Activated CD4-positive, alpha-beta T cell treated with anti-CD3 and anti-CD28 coated beads, Interleukin-2, Interleukin-6, amounts not matched to agents 100 ng/mL and 50 ng/mL, durations not matched to agents 16 hours and 8 hours (primary cell): ENCODE results near the gene MARK4.
A peak's percentile ranks its signal among the peaks of the same experiment; 100 is the strongest.
"Not testable (repeated sequence)": the region's sequence is repeated elsewhere in the genome, so short reads cannot be mapped to it uniquely, and the experiment has no call there.

Experiments
- DNase-seq: peaks from one replicate; pipeline ENCODE4 v3.0.0-alpha.2; 2020

The MARK4 gene

GRCh38 chr19:45307361-45307760 lies 56.3 kb downstream of the MARK4 start:
- no peak for DNase-seq

- not testable (repeated sequence) for DNase-seq
Observed at GRCh38 chr19:45309322-45309721, 58.3 kb downstream of the MARK4 start.

- DNase-seq: no peak
Observed at GRCh38 chr19:45311621-45312020, 60.5 kb downstream of the MARK4 start.

GRCh38 chr19:45312285-45312684 lies 61.2 kb downstream of the MARK4 start:
- not testable (repeated sequence) for DNase-seq

GRCh38 chr19:45314708-45315245 lies 63.7 kb downstream of the MARK4 start:
- no peak for DNase-seq

- DNase-seq: no peak
Observed at GRCh38 chr19:45315304-45315703, 64.2 kb downstream of the MARK4 start.

- DNase-seq: no peak
Observed at GRCh38 chr19:45320997-45321775, 70.1 kb downstream of the MARK4 start.

- DNase-seq: no peak
Observed at GRCh38 chr19:45321848-45322247, 70.8 kb downstream of the MARK4 start.

GRCh38 chr19:45322311-45322710 lies 71.2 kb downstream of the MARK4 start:
- no peak for DNase-seq

GRCh38 chr19:45322744-45323281 lies 71.7 kb downstream of the MARK4 start, which contains the start of gene CKM:
Gene CKM, minus strand, starts transcription at chr19:45322875. Its CDS starts 3,162 bp downstream, at chr19:45319713.
- DNase-seq: no peak

GRCh38 chr19:45323671-45324081 lies 72.6 kb downstream of the MARK4 start:
- DNase-seq: no peak

- no peak for DNase-seq
Observed at GRCh38 chr19:45324349-45324907, 73.4 kb downstream of the MARK4 start.

- no peak for DNase-seq
Observed at GRCh38 chr19:45327404-45328143, 76.5 kb downstream of the MARK4 start.

GRCh38 chr19:45331411-45331810 lies 80.3 kb downstream of the MARK4 start:
- no peak for DNase-seq

GRCh38 chr19:45333609-45334303 lies 82.7 kb downstream of the MARK4 start:
- no peak for DNase-seq

GRCh38 chr19:45334881-45335280 lies 83.8 kb downstream of the MARK4 start:
- not testable (repeated sequence) for DNase-seq

GRCh38 chr19:45336696-45337251 lies 85.7 kb downstream of the MARK4 start:
- no peak for DNase-seq

- no peak for DNase-seq
Observed at GRCh38 chr19:45339629-45340028, 88.6 kb downstream of the MARK4 start.

- DNase-seq: peak; percentile 27
Observed at GRCh38 chr19:45340232-45340898, 89.3 kb downstream of the MARK4 start, which contains the start of gene KLC3. Gene KLC3, plus strand, starts transcription at chr19:45340750. Its CDS starts 4,792 bp downstream, at chr19:45345542.

GRCh38 chr19:45340899-45341453 lies 89.9 kb downstream of the MARK4 start:
- no peak for DNase-seq

- no peak for DNase-seq
Observed at GRCh38 chr19:45342911-45343310, 91.8 kb downstream of the MARK4 start.
